Liver (tissue), 9 donors: ENCODE measurements around the gene CACNB1. TPM values are rescaled to one million over a fixed set of nuclear protein-coding genes. Genes with fewer than 3 reads are reported as not detected.

ENCODE experiments used
- DNase-seq: peaks from one replicate; pipeline ENCODE4 v3.0.0-alpha.2; 2017; ENCODE audit warnings: low spot score
- H3K27ac ChIP-seq, 2 donors: one replicate each; pipeline ENCODE4 v1.7.0; 2013; ENCODE audit warnings: inconsistent platforms in 2 of 2, low read length in 2 of 2, control low read depth in 1 of 2, low read depth in 1 of 2, mild to moderate bottlenecking in 1 of 2
- H3K27me3 ChIP-seq, 4 donors: one replicate each; pipeline versions ENCODE4 v1.6.1 to v1.7.0; 2013; ENCODE audit warnings: low read length in 3 of 4, inconsistent platforms in 1 of 4, mild to moderate bottlenecking in 1 of 4, moderate library complexity in 1 of 4; ENCODE audit not compliant: control insufficient read depth in 4 of 4, insufficient read depth in 4 of 4
- H3K36me3 ChIP-seq, 4 donors: one replicate each; pipeline versions ENCODE4 v1.6.1 to v1.7.0; 2013; ENCODE audit warnings: low read length in 3 of 4, mild to moderate bottlenecking in 3 of 4, low read depth in 1 of 4, moderate library complexity in 1 of 4; ENCODE audit not compliant: control insufficient read depth in 4 of 4, insufficient read depth in 3 of 4
- H3K4me1 ChIP-seq, 4 donors: one replicate each; pipeline versions ENCODE4 v1.6.1 to v1.7.0; 2013; ENCODE audit warnings: low read length in 3 of 4, mild to moderate bottlenecking in 3 of 4, moderate library complexity in 1 of 4; ENCODE audit not compliant: control insufficient read depth in 4 of 4, insufficient read depth in 4 of 4
- H3K4me3 ChIP-seq, 3 donors: one replicate each; pipeline versions ENCODE4 v1.6.1 to v1.7.0; 2013; ENCODE audit warnings: low read length in 3 of 3, control low read depth in 1 of 3, low read depth in 1 of 3, mild to moderate bottlenecking in 1 of 3
- H3K9ac ChIP-seq, 2 donors: one replicate each; pipeline ENCODE4 v1.7.0; 2013; ENCODE audit warnings: low read length in 2 of 2, mild to moderate bottlenecking in 2 of 2, moderate library complexity in 2 of 2, control low read depth in 1 of 2, low read depth in 1 of 2
- H3K9me3 ChIP-seq, 4 donors: one replicate each; pipeline versions ENCODE4 v1.6.1 to v1.7.0; 2013; ENCODE audit warnings: low read length in 3 of 4; ENCODE audit not compliant: control insufficient read depth in 4 of 4
- EGR1 ChIP-seq, 2 donors: IDR thresholded peaks; 2 replicates each; pipeline ENCODE4 v1.6.1; 2016 to 2018; ENCODE audit warnings: antibody characterized with exemption in 2 of 2, low read depth in 2 of 2
- FOXA1 ChIP-seq: IDR thresholded peaks from 2 replicates; pipeline ENCODE4 v1.6.1; 2016; ENCODE audit warnings: antibody characterized with exemption
- FOXA2 ChIP-seq: IDR thresholded peaks from 2 replicates; pipeline ENCODE4 v1.6.1; 2016; ENCODE audit warnings: antibody characterized with exemption
- GABPA ChIP-seq, 2 donors: IDR thresholded peaks in 1 of 2; conservative IDR thresholded peaks in 1 of 2; 2 replicates each; pipeline ENCODE4 v1.6.1; 2016; ENCODE audit warnings: antibody characterized with exemption in 2 of 2, mild to moderate bottlenecking in 1 of 2, moderate library complexity in 1 of 2
- HNF4A ChIP-seq, 2 donors: conservative IDR thresholded peaks; 2 replicates each; pipeline ENCODE4 v1.6.1; 2016; ENCODE audit warnings: antibody characterized with exemption in 2 of 2, mild to moderate bottlenecking in 2 of 2
- HNF4G ChIP-seq: IDR thresholded peaks from 2 replicates; pipeline ENCODE4 v1.6.1; 2016; ENCODE audit warnings: antibody characterized with exemption
- JUND ChIP-seq, 2 donors: IDR thresholded peaks; 2 replicates each; pipeline ENCODE4 v1.6.1; 2016; ENCODE audit warnings: antibody characterized with exemption in 2 of 2
- NR2F2 ChIP-seq: IDR thresholded peaks from 2 replicates; pipeline ENCODE4 v1.6.1; 2016; ENCODE audit warnings: antibody characterized with exemption
- REST ChIP-seq: IDR thresholded peaks from 2 replicates; pipeline ENCODE4 v1.6.1; 2016; ENCODE audit warnings: antibody characterized with exemption, mild to moderate bottlenecking
- SP1 ChIP-seq: IDR thresholded peaks from 2 replicates; pipeline ENCODE4 v1.6.1; 2018; ENCODE audit warnings: antibody characterized with exemption, mild to moderate bottlenecking
- TAF1 ChIP-seq: conservative IDR thresholded peaks from 2 replicates; pipeline ENCODE4 v1.6.1; 2016; ENCODE audit warnings: antibody characterized with exemption, mild to moderate bottlenecking
- YY1 ChIP-seq: IDR thresholded peaks from 2 replicates; pipeline ENCODE4 v1.6.1; 2016; ENCODE audit warnings: antibody characterized with exemption, mild to moderate bottlenecking
- ZBTB33 ChIP-seq: IDR thresholded peaks from 2 replicates; pipeline ENCODE4 v1.6.1; 2016; ENCODE audit warnings: antibody characterized with exemption
- WGBS: extraction: QIAGEN DNeasy Blood & Tissue Kit; methylation state at CpG from one replicate; pipeline ENCODE4 v1.1.7; 2013; 5-methylcytosine and 5-hydroxymethylcytosine counted together
- polyA plus RNA-seq, 2 donors: library from polyadenylated mRNA; stranded (reverse) in 1 of 2; unstranded in 1 of 2; fragments of 200-250 nt in 1 of 2; fragments of >200 nt in 1 of 2; fragmentation: Nextera tagmentation in 1 of 2; extraction: Ambion mirVana in 1 of 2; gene quantifications; one replicate each; pipeline versions ENCODE4 v1.2.1 to v1.2.3, GENCODE V29; 2013 to 2015
- total RNA-seq, 2 donors: library from RNA; depleted of rRNA; stranded (reverse); fragments of >200 nt; gene quantifications; one replicate each; pipeline ENCODE4 v1.2.3, GENCODE V29; 2014
- donor health status: healthy.
- donor health status: healthy.
- donor health status: healthy.
- donor health status: healthy.
- donor health status: healthy.

Gene CACNB1
- total and polyA plus RNA-seq, 4 donors: 0.05 to 1.3 (median 0.26) TPM

GRCh38 chr17:39146273-39146672 lies 51.2 kb downstream of the CACNB1 start:
- 94% methylated on average over 3 of the region's 3 CpGs for WGBS
- H3K4me3 ChIP-seq: no peak overlapping the region
- H3K36me3 ChIP-seq: no peaks in the 10 kb centered on the region
- no peaks in the 10 kb centered on the region for H3K9me3 ChIP-seq
- TF ChIP-seq REST: no peak
- TF ChIP-seq NR2F2: no peak
- TF ChIP-seq FOXA1: no peak
- TF ChIP-seq GABPA (IDR thresholded peaks at IDR 0.05 in 1 of 2, conservative IDR thresholded peaks at IDR 0.05 in 1 of 2): no peak
- TF ChIP-seq HNF4G: no peak
- H3K9ac ChIP-seq: no peak overlapping the region
- H3K27me3 ChIP-seq: peaks cover 0 to 5% (median 3%) of the 10 kb centered on the region in 4 donors
- peaks cover 0 to 2% (median under 1%) of the 10 kb centered on the region in 4 donors for H3K4me1 ChIP-seq
- DNase-seq: no peak
- H3K27ac ChIP-seq: no peak overlapping the region

- H3K9me3 ChIP-seq: no peaks in the 10 kb centered on the region
- no peak for TF ChIP-seq NR2F2
- no peak for TF ChIP-seq SP1
- no peaks in the 10 kb centered on the region for H3K36me3 ChIP-seq
- no peak overlapping the region for H3K9ac ChIP-seq
- 79% methylated on average over 3 of the region's 3 CpGs for WGBS
- no peak overlapping the region for H3K27ac ChIP-seq
- no peak overlapping the region for H3K4me3 ChIP-seq
- no peaks in the 10 kb centered on the region for H3K4me1 ChIP-seq
- no peak for DNase-seq
- no peaks in the 10 kb centered on the region for H3K27me3 ChIP-seq
These were observed 52.3 kb downstream of the CACNB1 start for GRCh38 chr17:39145143-39145542.

- WGBS: 72% methylated on average over 9 of the region's 9 CpGs
- H3K27ac ChIP-seq: no peak overlapping the region
- no peak for DNase-seq
- H3K36me3 ChIP-seq: no peaks in the 10 kb centered on the region
- no peaks in the 10 kb centered on the region for H3K4me1 ChIP-seq
- TF ChIP-seq JUND (IDR thresholded peaks at IDR 0.05): no peak
- TF ChIP-seq TAF1: no peak
- TF ChIP-seq EGR1 (IDR thresholded peaks at IDR 0.05; ENCODE audit: low read depth in 2 of 2): no peak
- TF ChIP-seq HNF4A (conservative IDR thresholded peaks at IDR 0.05): no peak
- no peak for TF ChIP-seq SP1
- no peak for TF ChIP-seq ZBTB33
- TF ChIP-seq YY1: no peak
- TF ChIP-seq NR2F2: no peak
- no peak for TF ChIP-seq REST
- TF ChIP-seq FOXA2: no peak
- no peaks in the 10 kb centered on the region for H3K27me3 ChIP-seq
- H3K9ac ChIP-seq: no peak overlapping the region
- H3K9me3 ChIP-seq: no peaks in the 10 kb centered on the region
- no peak overlapping the region for H3K4me3 ChIP-seq
These were observed 53.0 kb downstream of the CACNB1 start for GRCh38 chr17:39144416-39144840.
